ENCODE data around the gene GNA14.
"Not testable (repeated sequence)": the region's sequence is repeated elsewhere in the genome, so short reads cannot be mapped to it uniquely, and the experiment has no call there.

The GNA14 gene

DNA sequence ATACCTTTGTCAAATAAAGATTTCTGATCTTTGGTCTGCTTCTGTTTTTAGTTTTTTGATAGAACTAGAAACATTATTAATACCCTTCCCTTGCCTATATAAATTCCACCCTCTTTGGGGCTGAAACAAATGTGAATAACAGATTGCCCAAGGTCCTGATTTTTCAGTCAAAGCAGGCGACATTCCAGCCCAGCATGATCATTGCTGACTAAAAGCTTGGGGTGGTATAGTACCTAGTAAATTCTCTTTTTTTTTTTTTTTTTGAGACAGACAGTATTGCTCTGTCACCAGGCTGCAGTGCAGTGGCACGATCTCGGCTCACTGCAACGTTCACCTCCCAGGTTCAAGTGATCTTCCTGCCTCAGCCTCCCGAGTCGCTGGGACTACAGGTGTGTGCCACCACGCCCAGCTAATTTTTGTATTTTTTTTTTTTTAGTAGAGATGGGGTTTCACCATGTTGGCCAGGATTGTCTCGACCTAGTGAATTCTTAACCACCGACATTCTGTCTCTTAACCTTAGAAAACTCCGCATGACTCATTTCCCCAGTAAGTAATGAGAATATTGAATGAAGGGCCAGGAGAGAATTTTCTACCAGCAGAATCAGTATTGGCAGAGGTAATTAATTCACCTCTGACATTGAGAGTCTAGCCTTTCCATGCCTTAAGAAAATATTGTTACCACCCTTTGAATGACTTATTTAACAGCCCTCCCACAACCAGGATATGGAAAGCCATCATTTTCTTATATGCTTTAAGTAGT is 226.4 kb downstream of the GNA14 start:
- no peak for DNase-seq (ENCODE audit: low read depth in 1 of 2, low spot score in 1 of 2)

DNA sequence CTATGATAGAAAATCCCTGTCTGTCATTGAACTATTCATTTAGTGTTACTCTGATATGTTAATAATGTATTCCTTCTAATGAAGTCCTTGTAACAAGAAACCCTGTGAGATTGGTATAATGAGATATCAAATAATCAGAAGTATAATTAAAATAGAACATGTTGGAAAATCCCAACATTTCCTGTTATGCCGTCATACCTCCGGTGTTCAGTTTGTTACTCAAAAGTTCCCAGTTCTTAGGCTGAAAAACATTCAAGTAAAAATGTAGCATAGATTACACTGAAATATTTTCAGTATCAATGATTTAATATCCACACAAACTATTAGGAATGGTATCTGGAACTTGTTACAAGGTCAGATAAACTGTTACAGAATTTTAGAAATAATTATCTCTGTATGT is 227.5 kb downstream of the GNA14 start:
- no peak for DNase-seq (ENCODE audit: low read depth in 1 of 2, low spot score in 1 of 2)

DNA sequence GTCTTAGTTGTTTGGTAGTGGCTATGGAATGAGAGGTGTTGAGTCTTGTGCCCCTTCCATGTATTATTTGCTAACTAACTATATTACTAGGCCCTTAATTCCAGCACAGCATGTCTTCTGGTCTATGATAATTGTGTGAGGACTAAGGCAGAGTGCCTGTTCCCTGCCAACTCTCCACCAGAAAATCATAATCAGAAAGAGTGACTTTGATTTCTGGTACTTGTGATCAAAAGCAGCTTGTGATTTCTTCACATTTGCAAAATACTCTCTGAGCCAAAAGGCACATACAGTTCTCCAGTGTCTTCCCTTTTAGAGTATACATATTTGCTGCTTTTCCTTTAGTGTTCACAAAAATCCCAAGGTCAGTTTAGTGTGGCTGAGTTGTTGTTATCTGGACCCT is 229.9 kb downstream of the GNA14 start:
- no peak for DNase-seq (ENCODE audit: low read depth in 1 of 2, low spot score in 1 of 2)

DNA sequence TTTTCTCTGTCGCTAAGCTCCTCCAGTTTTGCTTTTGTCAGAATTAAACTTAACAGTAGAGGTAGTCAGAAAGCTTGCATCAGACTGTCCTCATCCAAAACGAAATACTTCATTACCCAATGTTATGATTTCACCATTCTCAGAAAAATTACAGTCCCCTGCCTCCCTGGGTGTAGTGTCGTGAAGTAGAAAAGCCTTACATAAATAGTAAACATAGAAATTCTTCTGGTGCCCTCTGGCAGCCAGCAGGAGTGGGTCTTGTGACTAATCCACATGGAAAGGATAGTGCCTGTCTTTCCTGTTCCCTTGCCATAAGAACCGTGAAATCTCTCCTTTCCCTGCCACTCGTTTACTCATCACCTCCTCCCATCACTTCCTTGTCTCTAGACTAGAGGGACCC is 230.6 kb downstream of the GNA14 start:
- no peak for DNase-seq (ENCODE audit: low read depth in 1 of 2, low spot score in 1 of 2)

DNA sequence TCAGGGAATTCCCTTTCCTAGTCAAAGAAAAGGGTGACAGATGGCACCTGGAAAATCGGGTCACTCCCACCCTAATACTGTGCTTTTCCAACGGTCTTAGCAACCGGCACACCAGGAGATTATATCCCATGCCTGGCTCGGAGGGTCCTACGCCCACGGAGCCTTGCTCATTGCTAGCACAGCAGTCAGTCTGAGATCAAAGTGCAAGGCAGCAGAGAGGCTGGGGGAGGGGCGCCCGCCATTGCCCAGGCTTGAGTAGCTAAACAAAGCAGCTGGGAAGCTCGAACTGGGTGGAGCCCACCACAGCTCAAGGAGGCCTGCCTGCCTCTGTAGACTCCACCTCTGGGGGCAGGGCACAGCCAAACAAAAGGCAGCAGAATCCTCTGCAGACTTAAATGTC is 239.6 kb downstream of the GNA14 start:
- not testable (repeated sequence) for DNase-seq (ENCODE audit: low read depth in 1 of 2, low spot score in 1 of 2)

DNA sequence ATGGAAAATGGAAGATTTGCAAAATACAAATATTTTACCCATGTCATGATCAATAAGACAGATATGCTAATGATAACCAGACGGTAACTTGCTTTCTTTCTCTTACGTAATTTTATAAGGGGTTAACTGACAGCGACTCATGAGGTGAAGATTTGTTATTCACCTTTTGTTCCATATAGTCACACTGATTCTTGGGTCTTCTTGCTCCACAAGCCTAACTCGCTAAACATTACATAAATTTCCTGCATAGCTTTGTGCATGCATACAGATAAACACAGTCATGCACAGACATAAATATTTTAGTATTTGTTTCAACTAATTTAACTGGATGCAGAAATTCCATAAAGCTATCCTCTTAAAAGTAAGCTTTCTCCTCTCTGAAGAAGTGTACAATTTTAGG is 244.9 kb downstream of the GNA14 start:
- DNase-seq (ENCODE audit: low read depth in 1 of 2, low spot score in 1 of 2), result no peak

DNA sequence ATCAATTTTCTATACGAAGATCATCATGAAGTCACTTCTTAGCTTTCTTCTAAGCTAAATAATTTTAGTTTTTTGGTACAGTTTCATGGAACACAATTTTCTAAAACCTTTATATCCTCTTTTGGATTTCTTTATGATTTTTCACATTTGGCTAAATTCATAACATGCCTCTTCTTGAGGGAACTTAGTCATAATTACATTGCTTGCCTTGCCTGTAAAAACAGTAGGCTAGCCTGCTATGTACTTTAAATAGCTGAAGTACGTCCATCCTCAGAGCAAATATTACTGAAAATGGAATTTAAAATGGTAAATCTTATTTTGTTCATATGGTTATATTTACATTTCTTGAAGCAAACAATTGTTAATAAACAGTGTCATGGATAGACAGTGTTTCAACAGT is 245.8 kb downstream of the GNA14 start:
- DNase-seq (ENCODE audit: low read depth in 1 of 2, low spot score in 1 of 2), result no peak

DNA sequence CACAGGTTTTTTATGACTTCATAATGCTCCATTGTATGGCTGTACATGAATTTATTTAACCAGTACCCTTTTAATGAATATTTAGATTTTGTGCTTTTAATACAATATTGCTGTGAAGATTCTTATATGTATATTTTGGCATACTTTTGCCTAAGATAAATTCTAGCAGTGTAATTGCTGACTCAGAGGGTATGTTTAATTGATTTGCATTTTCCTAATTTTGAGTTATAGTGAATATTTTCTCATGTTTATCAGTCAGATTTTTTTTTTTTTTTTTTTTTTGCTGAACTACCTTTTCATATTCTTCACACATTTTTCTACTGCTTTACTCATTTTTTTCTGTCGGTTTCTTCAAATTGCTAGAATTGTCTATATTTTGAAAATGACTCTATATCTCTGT is 248.2 kb downstream of the GNA14 start:
- no peak for DNase-seq (ENCODE audit: low read depth in 1 of 2, low spot score in 1 of 2)

DNA sequence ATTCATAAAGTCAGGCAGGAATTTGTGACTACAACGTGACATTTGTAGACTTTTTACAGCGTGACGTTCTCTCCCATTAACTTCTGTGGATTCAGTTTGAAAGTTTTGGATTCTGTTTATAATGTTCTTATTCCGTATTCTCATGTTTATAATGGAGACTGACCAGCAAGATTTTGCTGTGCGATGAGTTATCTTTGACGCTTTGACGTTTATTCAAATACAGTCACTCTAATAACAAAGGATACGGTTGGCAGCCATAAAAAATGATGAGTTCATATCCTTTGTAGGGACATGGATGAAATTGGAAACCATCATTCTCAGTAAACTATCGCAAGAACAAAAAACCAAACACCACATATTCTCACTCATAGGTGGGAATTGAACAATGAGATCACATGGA is 249.5 kb downstream of the GNA14 start:
- not testable (repeated sequence) for DNase-seq (ENCODE audit: low read depth in 1 of 2, low spot score in 1 of 2)

DNA sequence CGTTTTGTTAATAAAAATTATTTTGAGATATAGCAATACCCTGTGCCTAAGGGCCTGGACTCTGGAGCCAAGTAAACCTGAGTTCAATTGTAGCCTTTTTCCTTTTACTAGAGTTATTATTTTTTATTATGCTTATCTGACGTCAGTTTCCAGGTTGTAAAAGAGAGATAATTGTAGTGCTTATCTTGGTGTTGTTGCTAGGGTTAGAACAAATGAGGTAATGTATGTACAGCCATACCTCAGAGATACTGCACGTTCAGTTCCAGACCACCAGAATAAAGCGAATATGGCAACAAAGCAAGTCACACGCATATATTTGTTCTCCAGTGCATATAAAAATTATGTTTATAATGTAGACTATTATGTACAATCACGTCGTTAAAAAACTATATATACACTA is 255.8 kb downstream of the GNA14 start:
- no peak for DNase-seq (ENCODE audit: low read depth in 1 of 2, low spot score in 1 of 2)

DNA sequence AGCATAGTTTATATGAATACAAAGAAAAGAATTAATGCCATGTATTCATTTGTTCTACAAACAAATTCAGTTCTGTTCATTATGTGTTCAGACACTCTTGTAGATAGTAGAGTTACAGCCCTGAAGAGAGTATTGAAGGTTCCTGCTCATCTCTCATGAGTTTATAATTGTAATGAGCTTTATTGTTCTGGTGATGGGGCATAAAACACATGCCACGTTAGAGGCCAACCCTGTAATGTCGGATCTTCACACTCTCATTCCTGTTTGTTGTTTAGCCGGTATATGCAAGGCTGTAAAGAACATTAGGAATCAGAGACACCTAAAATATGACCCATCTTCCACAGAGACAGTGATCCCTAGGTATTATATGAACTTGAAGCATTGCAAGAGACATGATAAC is 256.3 kb downstream of the GNA14 start:
- no peak for DNase-seq (ENCODE audit: low read depth in 1 of 2, low spot score in 1 of 2)

DNA sequence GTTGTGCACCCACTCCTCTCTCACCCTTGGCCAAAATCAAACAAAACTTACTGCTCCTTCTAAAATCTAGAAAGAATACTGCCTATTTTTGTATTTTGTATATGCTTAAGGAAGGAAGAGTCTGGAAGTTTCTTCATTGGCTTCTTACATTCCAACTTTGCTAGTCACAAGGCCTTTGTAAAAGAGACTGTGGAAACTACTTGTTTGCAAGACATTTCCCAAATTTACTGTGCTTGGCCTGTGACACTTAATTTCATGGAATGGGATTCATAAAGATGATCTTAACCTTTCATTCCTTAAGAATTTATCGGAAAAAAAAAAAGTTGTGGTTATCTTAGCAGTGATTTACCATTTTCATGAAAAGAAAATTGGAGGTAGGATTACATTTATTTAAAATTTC is 261.9 kb downstream of the GNA14 start:
- DNase-seq (ENCODE audit: low read depth in 1 of 2, low spot score in 1 of 2), result no peak

DNA sequence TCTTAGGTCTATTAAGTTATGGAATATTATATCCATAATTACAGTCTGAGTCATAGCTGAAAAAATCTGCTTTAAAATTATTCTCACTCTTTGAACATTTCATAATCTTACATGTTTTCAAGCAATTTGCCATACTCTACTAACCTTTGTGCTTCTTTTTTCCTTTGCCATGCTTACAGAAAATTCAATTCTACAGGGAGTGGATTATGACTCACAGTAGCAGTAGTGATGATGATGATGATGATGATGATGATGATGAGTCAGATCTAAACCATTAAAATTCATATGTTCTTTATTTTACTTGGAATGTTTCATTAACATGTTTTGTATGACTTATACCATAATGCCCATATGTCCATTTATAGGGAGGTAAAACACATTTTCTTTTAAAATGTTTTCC is 263.7 kb downstream of the GNA14 start:
- no peak for DNase-seq (ENCODE audit: low read depth in 1 of 2, low spot score in 1 of 2)

DNA sequence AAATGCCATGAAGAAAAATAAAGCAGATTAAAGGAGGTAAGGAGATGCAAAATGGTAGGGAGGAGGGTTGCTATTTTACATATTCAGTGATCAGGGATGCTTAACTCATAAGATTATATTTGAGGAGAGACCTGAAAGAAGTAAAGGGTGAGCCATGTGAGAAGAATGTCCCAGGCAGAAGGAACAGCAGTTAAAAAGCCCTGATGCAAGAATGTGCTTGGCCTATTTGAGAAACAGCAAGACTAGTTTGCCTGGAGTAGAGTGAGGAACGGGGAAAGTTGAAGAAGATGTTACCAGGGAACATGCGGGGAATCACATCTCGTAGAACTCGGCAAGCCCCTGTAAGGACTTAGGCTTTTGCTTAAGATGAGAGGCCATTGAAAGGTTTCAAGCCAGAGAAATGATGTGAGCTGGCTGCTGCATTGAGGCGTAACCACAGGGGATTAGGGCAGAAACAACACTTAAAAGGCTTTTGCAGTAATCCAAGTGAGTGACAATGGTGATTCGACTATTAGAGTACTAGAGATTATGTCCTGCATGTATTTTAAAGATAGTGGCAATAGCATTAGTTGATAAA is 272.1 kb downstream of the GNA14 start:
- DNase-seq (ENCODE audit: low read depth in 1 of 2, low spot score in 1 of 2), result no peak

DNA sequence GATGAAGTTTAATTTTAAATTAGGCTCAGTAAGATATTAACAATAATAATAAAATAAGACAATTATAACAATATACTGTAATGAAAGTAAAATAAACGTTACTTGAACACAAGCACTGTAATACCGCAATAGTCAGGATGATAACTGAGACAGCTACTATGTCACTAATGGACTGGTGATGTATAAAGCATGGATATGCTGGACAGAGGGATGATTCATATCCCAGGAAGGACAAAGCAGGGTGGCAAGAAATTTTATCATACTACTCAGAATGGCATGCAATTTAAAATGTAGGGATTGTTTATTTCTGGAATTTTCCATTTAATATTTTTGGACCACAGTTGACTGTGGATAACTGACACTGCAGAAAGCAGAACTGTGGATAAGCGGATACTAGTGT is 273.9 kb downstream of the GNA14 start:
- no peak for DNase-seq (ENCODE audit: low read depth in 1 of 2, low spot score in 1 of 2)
